Mucosa of rectum (tissue), 2 donors: ENCODE measurements around the gene EFNA3.
A peak's percentile ranks its signal among the peaks of the same experiment; 100 is the strongest.

Experiments
- H3K27ac ChIP-seq, 2 donors: one replicate each; pipeline ENCODE4 v1.7.0; 2013; ENCODE audit warnings: inconsistent platforms in 2 of 2, low read depth in 2 of 2, low read length in 2 of 2
- H3K27me3 ChIP-seq, 2 donors: one replicate each; pipeline ENCODE4 v1.7.0; 2013; ENCODE audit warnings: low read length in 2 of 2; ENCODE audit not compliant: control insufficient read depth in 2 of 2, insufficient read depth in 2 of 2
- H3K36me3 ChIP-seq, 2 donors: one replicate each; pipeline ENCODE4 v1.7.0; 2013; ENCODE audit warnings: low read length in 2 of 2; ENCODE audit not compliant: control insufficient read depth in 2 of 2, insufficient read depth in 2 of 2
- H3K4me1 ChIP-seq, 2 donors: one replicate each; pipeline ENCODE4 v1.7.0; 2013; ENCODE audit warnings: low read length in 2 of 2, mild to moderate bottlenecking in 1 of 2; ENCODE audit not compliant: control insufficient read depth in 2 of 2, insufficient read depth in 2 of 2
- H3K4me3 ChIP-seq, 2 donors: one replicate each; pipeline ENCODE4 v1.7.0; 2013; ENCODE audit warnings: low read length in 2 of 2
- H3K9ac ChIP-seq, 2 donors: one replicate each; pipeline ENCODE4 v1.7.0; 2013; ENCODE audit warnings: low read length in 2 of 2, low read depth in 1 of 2, mild to moderate bottlenecking in 1 of 2
- H3K9me3 ChIP-seq, 2 donors: one replicate each; pipeline ENCODE4 v1.7.0; 2013; ENCODE audit warnings: low read length in 2 of 2; ENCODE audit not compliant: control insufficient read depth in 2 of 2
- donor health status: healthy.
- donor health status: Normal muscosa, but diverticular disease.

EFNA3 gene

GRCh38 chr1:155037851-155038441 lies 40.7 kb upstream of the EFNA3 start:
- Histone ChIP-seq H3K9me3 (no peaks in the 10 kb centered on the region), H3K27ac (peak overlapping the region; percentile 85 to 92), H3K36me3 (no peaks in the 10 kb centered on the region), H3K9ac (peak overlapping the region in 1 of 2 donors; percentile 61), H3K4me3 (peak overlapping the region in 1 of 2 donors; percentile 37), H3K4me1 (peaks cover 21 to 33% of the 10 kb centered on the region in 2 donors), H3K27me3 (no peaks in the 10 kb centered on the region)

DNA sequence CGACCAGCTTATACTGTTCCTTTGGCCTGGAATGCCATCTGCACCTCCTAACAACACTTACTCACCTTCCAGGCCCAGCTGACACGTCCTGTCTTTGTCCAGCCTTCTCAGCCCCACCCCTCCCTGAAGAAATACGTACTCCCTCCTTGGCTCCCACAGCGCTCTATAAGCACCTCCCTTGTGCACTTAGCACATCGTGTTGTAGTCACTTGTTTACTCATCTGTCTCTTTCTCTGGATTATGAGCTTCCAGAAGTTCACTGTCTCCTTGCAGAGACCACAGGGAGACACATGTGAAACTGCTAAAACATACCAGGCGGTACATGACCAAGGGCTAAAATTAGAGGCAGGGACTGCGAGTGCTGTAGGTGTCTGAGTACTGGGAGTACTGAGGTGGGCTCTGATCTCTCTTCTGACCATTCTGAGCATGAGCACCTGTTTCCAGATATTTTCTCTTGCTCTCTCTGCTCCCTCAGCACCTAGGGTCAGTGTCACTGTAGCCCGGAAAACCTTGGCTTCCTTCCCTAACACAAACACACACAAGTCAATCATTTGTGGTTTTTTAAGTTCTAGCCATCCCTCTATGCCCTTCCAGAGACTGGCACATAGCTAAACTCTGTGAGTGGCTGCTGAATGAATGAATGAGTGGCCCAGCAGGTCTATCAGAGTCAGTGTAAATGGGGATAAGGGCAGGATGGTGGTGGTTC lies 39.9 kb upstream of the EFNA3 start:
- Histone ChIP-seq H3K27ac (peak overlapping the region; percentile 85 to 92), H3K9ac (peak overlapping the region; percentile 64 to 67), H3K9me3 (no peaks in the 10 kb centered on the region), H3K27me3 (no peaks in the 10 kb centered on the region), H3K36me3 (no peaks in the 10 kb centered on the region), H3K4me1 (peaks cover 27 to 40% of the 10 kb centered on the region in 2 donors), H3K4me3 (peak overlapping the region in 1 of 2 donors; percentile 26)

- Histone ChIP-seq H3K27ac (peak overlapping the region; percentile 85 to 92), H3K9ac (peak overlapping the region; percentile 64 to 67), H3K36me3 (no peaks in the 10 kb centered on the region), H3K4me1 (peaks cover 33 to 45% of the 10 kb centered on the region in 2 donors), H3K4me3 (no peak overlapping the region), H3K9me3 (no peaks in the 10 kb centered on the region), H3K27me3 (no peaks in the 10 kb centered on the region)
Measured at GRCh38 chr1:155039308-155039669, 39.3 kb upstream of the EFNA3 start.

DNA sequence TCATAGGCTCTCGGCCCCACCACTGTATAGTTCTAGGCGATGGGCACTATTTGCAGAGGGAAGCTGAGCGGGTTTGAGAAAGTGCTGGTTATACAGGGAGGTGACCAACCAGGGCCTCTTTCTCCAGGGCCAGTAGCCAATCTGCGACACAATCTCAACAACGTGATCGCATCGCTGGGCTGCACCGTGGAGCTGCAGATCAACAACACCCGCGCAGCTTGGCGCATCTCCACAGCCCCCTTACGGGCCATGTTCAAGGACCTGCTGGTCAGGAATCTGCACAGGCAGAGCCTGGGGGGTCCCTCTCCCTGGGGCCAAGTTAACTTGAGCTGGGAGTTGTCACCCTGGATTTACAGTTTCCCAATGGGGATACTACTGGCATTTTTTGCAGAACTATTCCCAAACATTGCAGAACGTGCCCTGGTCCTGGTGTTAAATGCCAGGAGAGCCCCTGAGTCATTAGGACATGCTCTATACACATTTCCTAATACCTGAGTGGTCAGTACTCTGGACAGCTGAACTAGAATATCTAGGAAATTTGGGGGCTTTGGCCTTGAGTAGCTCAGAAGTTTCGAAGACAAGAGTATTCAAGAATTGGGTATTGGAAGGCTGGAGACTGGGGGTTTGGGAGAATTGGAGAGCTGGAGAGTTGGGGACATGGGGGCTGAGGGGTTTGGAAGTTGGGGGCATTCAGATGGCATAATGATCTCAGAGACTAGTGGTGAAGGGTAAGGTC lies 38.1 kb upstream of the EFNA3 start:
- no peaks in the 10 kb centered on the region for H3K9me3 ChIP-seq
- H3K27me3 ChIP-seq = no peaks in the 10 kb centered on the region
- peaks cover 44 to 57% of the 10 kb centered on the region in 2 donors for H3K4me1 ChIP-seq
- no peaks in the 10 kb centered on the region for H3K36me3 ChIP-seq
- H3K4me3 ChIP-seq = no peak overlapping the region
- H3K27ac ChIP-seq = no peak overlapping the region
- H3K9ac ChIP-seq = no peak overlapping the region

GRCh38 chr1:155042789-155043188 lies 35.8 kb upstream of the EFNA3 start:
- Histone ChIP-seq H3K9ac (peak overlapping the region; percentile 48 to 74), H3K9me3 (no peaks in the 10 kb centered on the region), H3K4me3 (peak overlapping the region in 1 of 2 donors; percentile 36), H3K27ac (peak overlapping the region; percentile 90 to 97), H3K4me1 (peaks cover 43 to 49% of the 10 kb centered on the region in 2 donors), H3K36me3 (no peaks in the 10 kb centered on the region), H3K27me3 (no peaks in the 10 kb centered on the region)

GRCh38 chr1:155043301-155043702 lies 35.3 kb upstream of the EFNA3 start:
- Histone ChIP-seq H3K4me1 (peaks cover 38 to 44% of the 10 kb centered on the region in 2 donors), H3K36me3 (no peaks in the 10 kb centered on the region), H3K27me3 (no peaks in the 10 kb centered on the region), H3K9ac (peak overlapping the region; percentile 48 to 74), H3K4me3 (peak overlapping the region; percentile 33 to 36), H3K27ac (peak overlapping the region; percentile 90 to 97), H3K9me3 (no peaks in the 10 kb centered on the region)

DNA sequence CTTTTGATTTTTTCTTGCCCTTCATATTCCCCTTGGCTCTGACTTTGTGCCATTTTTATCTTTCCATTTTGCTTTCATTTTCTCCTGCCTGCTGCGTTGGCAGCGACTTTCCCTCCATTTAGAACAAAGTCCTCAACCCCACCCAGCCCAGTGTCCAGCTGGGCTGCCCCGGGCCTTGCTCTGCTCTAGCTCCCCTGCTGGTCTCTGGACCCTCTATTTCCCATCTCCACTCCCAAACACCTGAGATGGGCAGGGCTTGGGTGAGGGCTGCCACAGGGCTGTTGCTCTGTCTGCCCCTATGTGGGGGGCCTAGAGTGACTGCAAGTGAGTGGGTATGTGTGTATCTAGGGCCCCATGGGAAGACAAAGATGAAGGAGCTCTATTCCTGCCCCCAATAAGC lies 34.8 kb upstream of the EFNA3 start:
- Histone ChIP-seq H3K4me1 (peaks cover 36 to 41% of the 10 kb centered on the region in 2 donors), H3K36me3 (no peaks in the 10 kb centered on the region), H3K27ac (peak overlapping the region; percentile 90 to 97), H3K9ac (peak overlapping the region; percentile 52 to 74), H3K27me3 (no peaks in the 10 kb centered on the region), H3K4me3 (peak overlapping the region; percentile 33 to 36), H3K9me3 (no peaks in the 10 kb centered on the region)

GRCh38 chr1:155044365-155044764 lies 34.3 kb upstream of the EFNA3 start:
- Histone ChIP-seq H3K27ac (peak overlapping the region; percentile 90 to 97), H3K4me1 (peaks cover 35 to 41% of the 10 kb centered on the region in 2 donors), H3K27me3 (no peaks in the 10 kb centered on the region), H3K9ac (peak overlapping the region; percentile 52 to 74), H3K9me3 (no peaks in the 10 kb centered on the region), H3K36me3 (no peaks in the 10 kb centered on the region), H3K4me3 (no peak overlapping the region)

- H3K27ac ChIP-seq = peak overlapping the region; percentile 90 to 97
- no peaks in the 10 kb centered on the region for H3K36me3 ChIP-seq
- peaks cover 40 to 46% of the 10 kb centered on the region in 2 donors for H3K4me1 ChIP-seq
- H3K9me3 ChIP-seq = no peaks in the 10 kb centered on the region
- no peak overlapping the region for H3K4me3 ChIP-seq
- H3K27me3 ChIP-seq = no peaks in the 10 kb centered on the region
- peak overlapping the region in 1 of 2 donors; percentile 74 for H3K9ac ChIP-seq
Measured at GRCh38 chr1:155044812-155045657, 33.6 kb upstream of the EFNA3 start.
